Endothelial cell of umbilical vein (primary cell): ENCODE measurements around the gene CHADL. TPM values are rescaled to one million over a fixed set of nuclear protein-coding genes. Genes with fewer than 3 reads are reported as not detected.

Experiments used
- BruUV-seq: library from RNA; stranded (reverse); fragments of 400-500 nt; replicated peaks from 2 replicates; lab custom pipeline; 2021; lab: Mats Ljungman, UMichigan
- CTCF ChIA-PET: fragments of 300-600, 350-600 bp; sonication (Branson Sonifier 250); formaldehyde crosslinking; loops from one replicate; lab custom pipeline; 2021; ENCODE audit warnings: antibody characterized with exemption, inconsistent platforms; lab: Charles Lee
- POLR2A ChIA-PET: fragments of 300-600, 350-600 bp; sonication (Branson Sonifier 250); formaldehyde crosslinking; loops from one replicate; lab custom pipeline; 2021; ENCODE audit warnings: antibody characterized with exemption, inconsistent platforms; lab: Charles Lee
- DNase-seq: peaks from one replicate; pipeline ENCODE4 v3.0.0-alpha.2; 2011; ENCODE audit warnings: low read depth, low spot score
- FAIRE-seq: peaks from 2 replicates; lab custom pipeline; 2011; peaks lifted over from hg19 to GRCh38; lab: Jason Lieb, UNC
- H2AFZ ChIP-seq: 2 replicates; pipeline ENCODE4 v1.6.0; 2012; ENCODE audit warnings: low read depth, low read length, control low read depth, inconsistent platforms
- H3K27ac ChIP-seq: 2 replicates; pipeline ENCODE4 v1.5.1; 2011; ENCODE audit warnings: low read depth, mild to moderate bottlenecking, control low read depth, low read length, moderate library complexity; ENCODE audit not compliant: insufficient read depth
- H3K27me3 ChIP-seq, 2 experiments: 2 replicates each; pipeline versions ENCODE4 v1.6.0 to v1.6.1; 2011; ENCODE audit warnings: low read length in 2 of 2, mixed read lengths in 1 of 2; ENCODE audit not compliant: control insufficient read depth in 2 of 2, insufficient read depth in 2 of 2
- H3K36me3 ChIP-seq, 2 experiments: 2 replicates in 1 of 2; 3 replicates in 1 of 2; pipeline ENCODE4 v1.5.1; 2011; ENCODE audit warnings: low read length in 2 of 2, mild to moderate bottlenecking in 1 of 2, moderate library complexity in 1 of 2; ENCODE audit not compliant: control insufficient read depth in 2 of 2, insufficient read depth in 2 of 2; ENCODE audit errors: extremely low read depth in 1 of 2
- H3K4me1 ChIP-seq: 3 replicates; pipeline ENCODE4 v1.5.1; 2011; ENCODE audit warnings: mild to moderate bottlenecking, low read length; ENCODE audit not compliant: control insufficient read depth, insufficient read depth; ENCODE audit errors: extremely low read depth
- H3K4me2 ChIP-seq: 2 replicates; pipeline ENCODE4 v1.6.1; 2011; ENCODE audit warnings: low read length, control low read depth, mixed read lengths; ENCODE audit not compliant: insufficient read depth
- H3K4me3 ChIP-seq, 3 experiments: fragments of 200-600 bp in 1 of 3; sonication (generic), shearing (Covaris generic) in 1 of 3; replicated peaks in 1 of 3; 2 replicates each; pipeline ENCODE4 v1.5.1; 2011 to 2016; ENCODE audit warnings: control low read depth in 3 of 3, low read length in 3 of 3, mild to moderate bottlenecking in 2 of 3, inconsistent platforms in 1 of 3, low read depth in 1 of 3, moderate library complexity in 1 of 3; ENCODE audit not compliant: insufficient read depth in 1 of 3
- H3K79me2 ChIP-seq: 2 replicates; pipeline ENCODE4 v1.6.0; 2012; ENCODE audit warnings: low read length, inconsistent platforms; ENCODE audit not compliant: control insufficient read depth, insufficient read depth
- H3K9ac ChIP-seq: replicated peaks from 2 replicates; pipeline ENCODE3; 2011; ENCODE audit warnings: low read length, control low read depth; ENCODE audit not compliant: insufficient read depth; ENCODE audit errors: extremely low read depth
- H3K9me1 ChIP-seq: replicated peaks from 3 replicates; pipeline ENCODE4 v1.6.0; 2011; ENCODE audit warnings: mild to moderate bottlenecking, low read length; ENCODE audit not compliant: control insufficient read depth, insufficient read depth; ENCODE audit errors: extremely low read depth
- H3K9me3 ChIP-seq: replicated peaks from 2 replicates; pipeline ENCODE4 v1.5.1; 2012; ENCODE audit warnings: low read length, inconsistent platforms; ENCODE audit not compliant: control insufficient read depth, insufficient read depth
- H4K20me1 ChIP-seq: replicated peaks from 2 replicates; pipeline ENCODE3; 2011; ENCODE audit warnings: mild to moderate bottlenecking, low read length; ENCODE audit not compliant: control insufficient read depth, insufficient read depth; ENCODE audit errors: extremely low read depth
- EZH2 ChIP-seq: IDR thresholded peaks from 2 replicates; pipeline ENCODE4 v1.6.1; 2012; ENCODE audit warnings: borderline replicate concordance, low read depth, mild to moderate bottlenecking, moderate library complexity, low read length, inconsistent platforms; ENCODE audit not compliant: severe bottlenecking
- FOS ChIP-seq: IDR thresholded peaks from 2 replicates; pipeline ENCODE4 v1.6.1; 2011; ENCODE audit warnings: mild to moderate bottlenecking, low read length, moderate library complexity, borderline replicate concordance; ENCODE audit not compliant: insufficient read depth
- GATA2 ChIP-seq: IDR thresholded peaks from 2 replicates; pipeline ENCODE4 v1.7.0; 2011; ENCODE audit warnings: low read depth, mild to moderate bottlenecking, moderate library complexity, mixed read lengths, low read length; ENCODE audit not compliant: insufficient read length, insufficient read depth
- JUN ChIP-seq: IDR thresholded peaks from 2 replicates; pipeline ENCODE4 v1.6.1; 2011; ENCODE audit warnings: borderline replicate concordance, low read depth; ENCODE audit not compliant: insufficient read length, insufficient read depth
- MYC ChIP-seq: IDR thresholded peaks from one replicate; pipeline ENCODE4 v1.6.1; 2011; ENCODE audit warnings: mild to moderate bottlenecking, low read depth, low read length
- POLR2A ChIP-seq: IDR thresholded peaks from 2 replicates; pipeline ENCODE4 v1.6.1; 2012; ENCODE audit warnings: low read depth, mild to moderate bottlenecking, control low read depth, low read length
- POLR2AphosphoS5 ChIP-seq: IDR thresholded peaks from 2 replicates; pipeline ENCODE4 v1.6.1; 2012; ENCODE audit warnings: low read depth, mild to moderate bottlenecking, control low read depth, low read length, moderate library complexity; ENCODE audit not compliant: insufficient read depth
- dilution Hi-C: fragments of 300-500 bp; cut with MboI; formaldehyde crosslinking; loops from one replicate; pipeline ENCODE4 v1.15.0; 2019; ENCODE audit warnings: low sequenced_read_pairs; ENCODE audit not compliant: extremely low pct_ligation_motif_present
- intact Hi-C: fragments of 100-400 bp; cut with micrococcal nuclease; formaldehyde crosslinking; loops from one replicate; pipeline ENCODE4 v1.10.0; 2022
- polyA plus RNA-seq, 4 experiments: library from polyadenylated mRNA; depleted of rRNA in 3 of 4; stranded (reverse) in 3 of 4; unstranded in 1 of 4; fragments of >200 nt; gene quantifications; 2 replicates each; pipeline versions ENCODE4 v1.2.1 to v1.2.3, GENCODE V29; 2011 to 2012; ENCODE audit warnings: missing spikeins in 1 of 4
- total RNA-seq: library from RNA; stranded (reverse); gene quantifications from 2 replicates; pipeline ENCODE4 v1.2.3, GENCODE V29; 2021
- TF ChIP-seq, protein P1 (sequence below), 2 donors: IDR thresholded peaks; 1 replicate in 1 of 2; 2 replicates in 1 of 2; pipeline ENCODE4 v1.5.1; 2011; ENCODE audit warnings: low read length in 2 of 2, mild to moderate bottlenecking in 2 of 2, moderate library complexity in 2 of 2, control low read depth in 1 of 2, inconsistent platforms in 1 of 2, low read depth in 1 of 2; ENCODE audit not compliant: insufficient read depth in 1 of 2; ENCODE audit errors: extremely low read depth in 1 of 2
- TF ChIP-seq, protein P2 (sequence below): IDR thresholded peaks from 2 replicates; pipeline ENCODE4 v1.6.1; 2011; ENCODE audit not compliant: insufficient read depth, insufficient read length

CHADL gene
- total and polyA plus RNA-seq, 2 donors (not counting 3 experiments of a cell fraction or from before 2014, with no cell fraction given), result 0.69 to 1.1 TPM

- no peaks in the 10 kb centered on the region for H3K9me3 ChIP-seq
- no peak overlapping the region for H2AFZ ChIP-seq
- FAIRE-seq (no peak), DNase-seq (no peak)
- no peaks in the 10 kb centered on the region for H3K9me1 ChIP-seq
- H4K20me1 ChIP-seq, result no peaks in the 10 kb centered on the region
- H3K27ac ChIP-seq, result no peak overlapping the region
- dilution Hi-C loops, result no loop called here
- ChIA-PET CTCF (no interaction called here), POLR2A (no interaction called here)
- no peak overlapping the region for H3K4me3 ChIP-seq
- H3K4me2 ChIP-seq, result no peak overlapping the region
- no peaks in the 10 kb centered on the region for H3K79me2 ChIP-seq
- intact Hi-C loops, result no loop called here
- no peak for TF ChIP-seq EZH2
- TF ChIP-seq JUN, result no peak
- TF ChIP-seq, protein P1, sequence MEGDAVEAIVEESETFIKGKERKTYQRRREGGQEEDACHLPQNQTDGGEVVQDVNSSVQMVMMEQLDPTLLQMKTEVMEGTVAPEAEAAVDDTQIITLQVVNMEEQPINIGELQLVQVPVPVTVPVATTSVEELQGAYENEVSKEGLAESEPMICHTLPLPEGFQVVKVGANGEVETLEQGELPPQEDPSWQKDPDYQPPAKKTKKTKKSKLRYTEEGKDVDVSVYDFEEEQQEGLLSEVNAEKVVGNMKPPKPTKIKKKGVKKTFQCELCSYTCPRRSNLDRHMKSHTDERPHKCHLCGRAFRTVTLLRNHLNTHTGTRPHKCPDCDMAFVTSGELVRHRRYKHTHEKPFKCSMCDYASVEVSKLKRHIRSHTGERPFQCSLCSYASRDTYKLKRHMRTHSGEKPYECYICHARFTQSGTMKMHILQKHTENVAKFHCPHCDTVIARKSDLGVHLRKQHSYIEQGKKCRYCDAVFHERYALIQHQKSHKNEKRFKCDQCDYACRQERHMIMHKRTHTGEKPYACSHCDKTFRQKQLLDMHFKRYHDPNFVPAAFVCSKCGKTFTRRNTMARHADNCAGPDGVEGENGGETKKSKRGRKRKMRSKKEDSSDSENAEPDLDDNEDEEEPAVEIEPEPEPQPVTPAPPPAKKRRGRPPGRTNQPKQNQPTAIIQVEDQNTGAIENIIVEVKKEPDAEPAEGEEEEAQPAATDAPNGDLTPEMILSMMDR (IDR thresholded peaks at IDR 0.05; ENCODE audit: extremely low read depth in 1 of 2, insufficient read depth in 1 of 2, low read depth in 1 of 2, low read length in 2 of 2), result no peak
- TF ChIP-seq, protein P2, sequence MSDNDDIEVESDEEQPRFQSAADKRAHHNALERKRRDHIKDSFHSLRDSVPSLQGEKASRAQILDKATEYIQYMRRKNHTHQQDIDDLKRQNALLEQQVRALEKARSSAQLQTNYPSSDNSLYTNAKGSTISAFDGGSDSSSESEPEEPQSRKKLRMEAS, result no peak
- no peak for TF ChIP-seq GATA2
- no peak for TF ChIP-seq MYC
- TF ChIP-seq FOS, result no peak
- TF ChIP-seq POLR2AphosphoS5, result no peak
- TF ChIP-seq POLR2A, result no peak
- no peaks in the 10 kb centered on the region for H3K4me1 ChIP-seq
- BruUV-seq, result no TSS peak
- no peaks in the 10 kb centered on the region for H3K27me3 ChIP-seq
- H3K36me3 ChIP-seq, result peaks cover 26 to 73% of the 10 kb centered on the region in 2 experiments
- no peak overlapping the region for H3K9ac ChIP-seq
These were observed 8.0 kb upstream of the CHADL start for GRCh38 chr22:41248758-41249157.
